ENCODE data around the gene FBLN2.

FBLN2 gene

DNA sequence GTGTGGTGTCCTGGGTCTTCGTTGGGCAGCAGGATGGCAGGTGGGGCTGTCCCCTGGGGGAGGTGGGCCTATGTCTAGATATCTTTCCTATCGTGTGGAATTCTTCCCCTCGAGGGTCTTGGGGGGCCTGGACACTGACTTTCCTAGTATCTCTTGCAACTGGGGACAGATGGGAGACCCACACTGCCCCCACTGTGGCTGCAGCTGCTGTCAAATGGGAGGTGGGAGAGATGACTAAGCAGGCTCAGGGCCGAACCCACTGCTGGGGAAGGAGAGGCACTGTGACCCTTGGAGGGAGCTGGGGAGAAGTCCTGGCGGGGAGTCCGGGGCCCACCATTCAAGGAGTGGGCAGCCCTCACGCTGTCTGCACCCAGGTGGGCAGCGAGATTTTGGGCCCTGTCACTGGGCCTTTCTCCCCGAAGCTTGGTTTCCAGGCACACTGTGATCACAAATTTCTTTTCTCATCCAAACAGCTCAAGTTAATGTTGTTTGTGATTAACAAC lies 2.9 kb upstream of the FBLN2 start:
- TF ChIP-seq RAD21 (IDR thresholded peaks at IDR 0.05; ENCODE audit: low read depth) (no peak), EP300 (IDR thresholded peaks at IDR 0.05; ENCODE audit: borderline replicate concordance) (no peak), TAF1 (IDR thresholded peaks at IDR 0.05; ENCODE audit: low read depth) (no peak), FOXM1 (IDR thresholded peaks at IDR 0.05; ENCODE audit: borderline replicate concordance, low read depth) (no peak), ZBTB7A (IDR thresholded peaks at IDR 0.05; ENCODE audit: low read depth) (no peak), NFIC (IDR thresholded peaks at IDR 0.05) (no peak), YY1 (IDR thresholded peaks at IDR 0.05; ENCODE audit: low read depth) (no peak), CREB1 (IDR thresholded peaks at IDR 0.05; ENCODE audit: low read depth) (no peak), EGR1 (IDR thresholded peaks at IDR 0.05) (no peak)

DNA sequence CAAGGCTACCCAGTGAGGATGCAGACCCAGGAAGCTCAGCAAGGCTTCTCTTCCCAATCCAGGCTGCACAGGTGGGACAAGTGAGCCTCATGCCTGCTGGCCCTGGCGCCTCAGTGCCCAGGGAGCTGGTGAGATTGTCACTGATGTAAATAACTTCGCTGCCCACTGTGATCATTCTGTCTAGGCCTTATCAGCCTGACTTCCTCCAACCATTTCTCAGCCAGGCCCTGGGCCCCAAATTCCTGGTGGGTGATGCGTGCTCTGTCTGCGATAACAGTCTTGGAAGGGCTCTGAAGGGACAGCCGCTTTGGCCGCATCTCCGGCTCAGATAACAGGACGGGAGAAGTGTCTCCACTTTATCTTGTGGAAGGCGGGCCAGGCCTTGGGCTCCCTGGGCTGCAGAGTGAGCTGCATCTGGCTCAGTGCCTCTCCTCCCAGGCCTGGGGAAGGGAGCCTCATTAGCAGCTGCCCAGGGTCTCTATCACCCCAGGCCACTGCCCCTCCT lies 2.2 kb upstream of the FBLN2 start:
- TF ChIP-seq TAF1 (IDR thresholded peaks at IDR 0.05; ENCODE audit: low read depth) (no peak), USF1 (IDR thresholded peaks at IDR 0.05) (no peak), NFIC (IDR thresholded peaks at IDR 0.05) (no peak), RAD21 (IDR thresholded peaks at IDR 0.05; ENCODE audit: low read depth) (no peak), ZBTB7A (IDR thresholded peaks at IDR 0.05; ENCODE audit: low read depth) (no peak), TCF12 (IDR thresholded peaks at IDR 0.05; ENCODE audit: low read depth) (no peak), TEAD4 (IDR thresholded peaks at IDR 0.05) (no peak), YY1 (IDR thresholded peaks at IDR 0.05; ENCODE audit: low read depth) (no peak)
- TF ChIP-seq, protein P1, sequence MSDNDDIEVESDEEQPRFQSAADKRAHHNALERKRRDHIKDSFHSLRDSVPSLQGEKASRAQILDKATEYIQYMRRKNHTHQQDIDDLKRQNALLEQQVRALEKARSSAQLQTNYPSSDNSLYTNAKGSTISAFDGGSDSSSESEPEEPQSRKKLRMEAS (IDR thresholded peaks at IDR 0.05) = no peak

DNA sequence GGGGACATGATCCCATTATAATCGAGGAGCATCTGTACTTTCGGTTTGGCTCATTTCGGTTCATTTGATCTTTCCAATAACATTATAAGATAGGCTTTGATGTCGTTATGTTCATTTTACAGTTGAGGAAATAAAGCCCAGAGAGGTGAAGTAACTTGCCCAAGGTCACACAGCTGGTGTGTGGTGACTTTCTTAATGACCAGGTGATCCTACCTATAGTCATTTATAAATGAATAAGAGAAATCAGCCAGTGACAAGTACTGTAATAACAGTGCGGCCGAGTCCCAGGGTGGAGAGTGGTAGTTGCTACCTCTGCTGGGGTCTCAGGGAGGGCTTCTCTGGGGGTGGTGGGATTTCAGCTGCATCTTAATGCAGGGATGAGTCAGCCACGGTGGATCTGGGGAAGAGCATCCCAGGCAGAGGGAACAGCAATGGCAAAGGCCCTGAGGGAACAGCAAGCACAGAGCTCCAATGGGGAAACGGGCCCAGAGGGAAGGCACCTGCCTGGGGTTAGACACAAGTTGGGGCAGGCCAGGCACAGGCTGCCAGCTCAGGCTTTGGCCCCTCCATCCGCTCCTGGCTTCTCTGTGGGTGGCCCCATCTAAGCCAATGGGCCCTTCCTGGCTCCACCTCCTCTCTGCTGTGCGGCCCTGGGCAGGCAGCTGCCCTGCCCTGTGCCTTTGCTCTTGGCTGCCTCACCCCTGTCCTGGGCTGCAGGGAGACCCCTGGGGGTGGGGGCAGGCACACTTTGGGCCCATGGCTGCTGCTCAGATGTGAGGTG lies 1.1 kb upstream of the FBLN2 start:
- TF ChIP-seq NFIC (IDR thresholded peaks at IDR 0.05) = no peak

DNA sequence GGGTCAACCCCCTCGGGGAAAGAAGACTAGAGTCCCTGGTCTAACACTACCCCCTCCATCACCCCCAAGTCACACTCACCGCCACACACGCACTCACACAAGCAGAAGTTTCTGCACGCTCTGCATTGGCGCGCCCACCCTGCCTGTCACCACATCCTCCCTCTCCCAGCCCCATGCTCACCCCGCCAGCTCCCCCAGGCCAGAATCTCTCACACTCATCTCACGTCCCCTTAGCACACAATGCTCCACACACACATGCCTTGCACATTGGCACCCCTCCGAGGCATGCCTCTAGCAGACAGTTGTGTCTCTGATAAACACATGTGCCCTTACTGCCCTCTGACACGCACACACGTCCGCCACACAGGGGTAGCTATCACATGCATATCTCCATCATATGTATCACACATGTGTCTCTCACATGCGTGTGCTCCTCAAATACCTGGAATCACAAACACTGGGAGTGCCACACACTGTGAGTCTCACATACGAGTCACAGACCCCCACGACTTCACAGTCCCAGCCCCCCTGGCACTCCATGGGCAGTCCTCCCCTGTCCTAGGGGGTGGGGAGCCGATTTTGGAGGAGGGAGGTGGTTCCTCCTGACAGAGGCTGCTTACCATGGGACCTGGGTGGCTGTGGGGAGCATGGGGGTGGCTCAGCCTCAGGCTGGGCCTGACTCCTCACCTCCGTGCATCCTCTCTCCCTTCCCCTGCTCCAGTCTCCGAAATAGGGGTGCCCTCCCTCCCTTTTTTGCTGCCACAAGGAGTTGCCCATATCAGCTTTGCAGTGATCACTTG lies 898 bp downstream of the FBLN2 start:
- no peak for TF ChIP-seq ZBTB7A (IDR thresholded peaks at IDR 0.05; ENCODE audit: low read depth)
- TF ChIP-seq EP300 (IDR thresholded peaks at IDR 0.05; ENCODE audit: borderline replicate concordance) = no peak
- no peak for TF ChIP-seq CREB1 (IDR thresholded peaks at IDR 0.05; ENCODE audit: low read depth)
- no peak for TF ChIP-seq EGR1 (IDR thresholded peaks at IDR 0.05)
- TF ChIP-seq, protein P2, sequence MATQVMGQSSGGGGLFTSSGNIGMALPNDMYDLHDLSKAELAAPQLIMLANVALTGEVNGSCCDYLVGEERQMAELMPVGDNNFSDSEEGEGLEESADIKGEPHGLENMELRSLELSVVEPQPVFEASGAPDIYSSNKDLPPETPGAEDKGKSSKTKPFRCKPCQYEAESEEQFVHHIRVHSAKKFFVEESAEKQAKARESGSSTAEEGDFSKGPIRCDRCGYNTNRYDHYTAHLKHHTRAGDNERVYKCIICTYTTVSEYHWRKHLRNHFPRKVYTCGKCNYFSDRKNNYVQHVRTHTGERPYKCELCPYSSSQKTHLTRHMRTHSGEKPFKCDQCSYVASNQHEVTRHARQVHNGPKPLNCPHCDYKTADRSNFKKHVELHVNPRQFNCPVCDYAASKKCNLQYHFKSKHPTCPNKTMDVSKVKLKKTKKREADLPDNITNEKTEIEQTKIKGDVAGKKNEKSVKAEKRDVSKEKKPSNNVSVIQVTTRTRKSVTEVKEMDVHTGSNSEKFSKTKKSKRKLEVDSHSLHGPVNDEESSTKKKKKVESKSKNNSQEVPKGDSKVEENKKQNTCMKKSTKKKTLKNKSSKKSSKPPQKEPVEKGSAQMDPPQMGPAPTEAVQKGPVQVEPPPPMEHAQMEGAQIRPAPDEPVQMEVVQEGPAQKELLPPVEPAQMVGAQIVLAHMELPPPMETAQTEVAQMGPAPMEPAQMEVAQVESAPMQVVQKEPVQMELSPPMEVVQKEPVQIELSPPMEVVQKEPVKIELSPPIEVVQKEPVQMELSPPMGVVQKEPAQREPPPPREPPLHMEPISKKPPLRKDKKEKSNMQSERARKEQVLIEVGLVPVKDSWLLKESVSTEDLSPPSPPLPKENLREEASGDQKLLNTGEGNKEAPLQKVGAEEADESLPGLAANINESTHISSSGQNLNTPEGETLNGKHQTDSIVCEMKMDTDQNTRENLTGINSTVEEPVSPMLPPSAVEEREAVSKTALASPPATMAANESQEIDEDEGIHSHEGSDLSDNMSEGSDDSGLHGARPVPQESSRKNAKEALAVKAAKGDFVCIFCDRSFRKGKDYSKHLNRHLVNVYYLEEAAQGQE (IDR thresholded peaks at IDR 0.05; ENCODE audit: low read depth) = no peak
- no peak for TF ChIP-seq TEAD4 (IDR thresholded peaks at IDR 0.05)
- TF ChIP-seq YY1 (IDR thresholded peaks at IDR 0.05; ENCODE audit: low read depth) = no peak
- no peak for TF ChIP-seq TCF12 (IDR thresholded peaks at IDR 0.05; ENCODE audit: low read depth)

DNA sequence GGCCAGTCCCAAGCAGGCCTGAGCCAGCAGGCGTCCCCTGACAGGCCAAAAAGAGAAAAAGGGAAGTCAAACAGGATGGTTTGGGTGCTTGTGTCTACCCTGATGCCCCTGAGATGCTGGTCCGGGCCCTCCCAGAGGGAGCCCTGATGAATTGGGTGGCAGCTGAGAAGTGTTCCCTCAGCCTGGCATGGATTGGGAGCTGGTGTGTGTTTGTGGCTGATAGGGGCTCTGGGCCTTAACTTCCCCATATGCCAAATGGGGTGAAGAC lies 1.4 kb downstream of the FBLN2 start:
- TF ChIP-seq YY1 (IDR thresholded peaks at IDR 0.05; ENCODE audit: low read depth) (no peak), FOXM1 (IDR thresholded peaks at IDR 0.05; ENCODE audit: borderline replicate concordance, low read depth) (no peak), TAF1 (IDR thresholded peaks at IDR 0.05; ENCODE audit: low read depth) (no peak), EGR1 (IDR thresholded peaks at IDR 0.05) (no peak), TEAD4 (IDR thresholded peaks at IDR 0.05) (no peak), RAD21 (IDR thresholded peaks at IDR 0.05; ENCODE audit: low read depth) (no peak), EP300 (IDR thresholded peaks at IDR 0.05; ENCODE audit: borderline replicate concordance) (no peak), USF1 (IDR thresholded peaks at IDR 0.05) (no peak), NFIC (IDR thresholded peaks at IDR 0.05) (no peak), TCF12 (IDR thresholded peaks at IDR 0.05; ENCODE audit: low read depth) (no peak), ZBTB7A (IDR thresholded peaks at IDR 0.05; ENCODE audit: low read depth) (no peak), CREB1 (IDR thresholded peaks at IDR 0.05; ENCODE audit: low read depth) (no peak), CEBPB (IDR thresholded peaks at IDR 0.05) (no peak)
- TF ChIP-seq, protein P2 (IDR thresholded peaks at IDR 0.05; ENCODE audit: low read depth) = no peak
- TF ChIP-seq, protein P1 (IDR thresholded peaks at IDR 0.05) = no peak
